Mammary epithelial cell (primary cell): ENCODE measurements around the gene PDGFA.

Source experiments
- CTCF ChIP-seq, 2 donors: IDR thresholded peaks in 1 of 2; conservative IDR thresholded peaks in 1 of 2; 2 replicates each; pipeline ENCODE4 v1.5.1; 2011 to 2012; ENCODE audit warnings: inconsistent platforms in 2 of 2, low read length in 2 of 2, mild to moderate bottlenecking in 2 of 2, control low read depth in 1 of 2, low read depth in 1 of 2; ENCODE audit not compliant: insufficient read depth in 1 of 2; ENCODE audit errors: extremely low read depth in 1 of 2
- EZH2 ChIP-seq: IDR thresholded peaks from 2 replicates; pipeline ENCODE4 v1.6.1; 2012; ENCODE audit warnings: low read length, inconsistent platforms, borderline replicate concordance

GRCh38 chr7:457814-458510, 61.7 kb downstream of the PDGFA start:
- TF ChIP-seq EZH2 (no peak), CTCF (conservative IDR thresholded peaks at IDR 0.05 in 1 of 2, IDR thresholded peaks at IDR 0.05 in 1 of 2; ENCODE audit: extremely low read depth in 1 of 2, insufficient read depth in 1 of 2, low read depth in 1 of 2, low read length in 2 of 2) (no peak)
